B cell (primary cell): ENCODE measurements around the gene UNC13A. TPM values are rescaled to one million over a fixed set of nuclear protein-coding genes. Genes with fewer than 3 reads are reported as not detected.

ENCODE experiments used
- ATAC-seq: fragments of 200-7000 bp; cut with Tn5 transposase; one replicate; pipeline ENCODE4 v1.10.0; 2021; ENCODE audit warnings: low read depth, mild to moderate bottlenecking, moderate number of reproducible peaks, moderate library complexity
- CTCF ChIA-PET: fragments of 350-600 bp; sonication (Branson Sonifier 250); formaldehyde crosslinking; loops from one replicate; lab custom pipeline; 2021; ENCODE audit warnings: antibody characterized with exemption, inconsistent platforms; lab: Charles Lee
- POLR2A ChIA-PET: fragments of 350-600 bp; sonication (Branson Sonifier 250); formaldehyde crosslinking; loops from one replicate; lab custom pipeline; 2021; ENCODE audit warnings: antibody characterized with exemption; lab: Charles Lee
- DNase-seq: peaks from one replicate; pipeline ENCODE4 v3.0.0; 2013
- H2AFZ ChIP-seq: 2 replicates; pipeline ENCODE4 v1.6.1; 2012; ENCODE audit warnings: mild to moderate bottlenecking, low read depth, low read length; ENCODE audit not compliant: insufficient read depth, poor library complexity, severe bottlenecking
- H3K27ac ChIP-seq, 2 donors: 1 replicate in 1 of 2; 2 replicates in 1 of 2; pipeline ENCODE4 v1.5.1; 2012 to 2013; ENCODE audit warnings: low read length in 2 of 2, mild to moderate bottlenecking in 2 of 2, moderate library complexity in 1 of 2
- H3K27me3 ChIP-seq, 4 experiments: fragments of 200-600 bp in 1 of 4; sonication (generic) in 1 of 4; replicated peaks in 1 of 4; 1 replicate in 2 of 4; 2 replicates in 2 of 4; pipeline versions ENCODE4 v1.6.1 to v1.7.0; 2013 to 2016; ENCODE audit warnings: low read length in 3 of 4, mild to moderate bottlenecking in 2 of 4, mixed read lengths in 1 of 4, moderate library complexity in 1 of 4; ENCODE audit not compliant: insufficient read depth in 4 of 4, control insufficient read depth in 3 of 4; ENCODE audit errors: control extremely low read depth in 1 of 4
- H3K36me3 ChIP-seq, 2 experiments: replicated peaks in 1 of 2; 1 replicate in 1 of 2; 2 replicates in 1 of 2; pipeline versions ENCODE4 v1.6.1 to v1.7.1; 2013; ENCODE audit warnings: low read length in 1 of 2; ENCODE audit not compliant: insufficient read depth in 2 of 2, control insufficient read depth in 1 of 2; ENCODE audit errors: control extremely low read depth in 1 of 2, extremely low read depth in 1 of 2
- H3K4me1 ChIP-seq, 2 donors: fragments of 200-600 bp in 1 of 2; sonication (generic) in 1 of 2; 1 replicate in 1 of 2; 2 replicates in 1 of 2; pipeline versions ENCODE4 v1.5.1 to v1.6.1; 2013 to 2017; ENCODE audit warnings: low read length in 2 of 2; ENCODE audit not compliant: control insufficient read depth in 2 of 2, insufficient read depth in 2 of 2
- H3K4me2 ChIP-seq: replicated peaks from 2 replicates; pipeline ENCODE3; 2012; ENCODE audit warnings: mild to moderate bottlenecking, low read depth, low read length; ENCODE audit not compliant: poor library complexity, severe bottlenecking
- H3K4me3 ChIP-seq, 5 experiments: fragments of 200-600 bp in 1 of 5; sonication (generic) in 1 of 5; 1 replicate in 3 of 5; 2 replicates in 2 of 5; pipeline versions ENCODE4 v1.5.1 to v1.7.0; 2011 to 2016; ENCODE audit warnings: low read length in 4 of 5, mild to moderate bottlenecking in 4 of 5, low read depth in 2 of 5, control low read depth in 1 of 5, moderate library complexity in 1 of 5; ENCODE audit not compliant: insufficient read depth in 1 of 5; ENCODE audit errors: control extremely low read depth in 1 of 5, extremely low read depth in 1 of 5
- H3K79me2 ChIP-seq: fragments of 200-600 bp; sonication (generic); one replicate; pipeline ENCODE4 v1.6.0; 2016; ENCODE audit warnings: low read length; ENCODE audit not compliant: control insufficient read depth, insufficient read depth
- H3K9ac ChIP-seq: fragments of 200-600 bp; sonication (generic); 2 replicates; pipeline ENCODE4 v1.6.1; 2017; ENCODE audit warnings: mild to moderate bottlenecking, low read length, moderate library complexity
- H3K9me3 ChIP-seq, 3 donors: one replicate each; pipeline versions ENCODE4 v1.6.1 to v1.7.1; 2013; ENCODE audit warnings: low read length in 2 of 3; ENCODE audit not compliant: control insufficient read depth in 2 of 3, insufficient read depth in 1 of 3; ENCODE audit errors: control extremely low read depth in 1 of 3
- H4K20me1 ChIP-seq: 2 replicates; pipeline ENCODE4 v1.6.0; 2012; ENCODE audit warnings: mild to moderate bottlenecking, low read length; ENCODE audit not compliant: insufficient read depth, control insufficient read depth, poor library complexity, severe bottlenecking
- H3K27ac Mint-ChIP-seq: one replicate; pipeline ENCODE4 v1.8.0; 2021; ENCODE audit warnings: mixed read lengths
- H3K27me3 Mint-ChIP-seq: one replicate; pipeline ENCODE4 v1.8.0; 2021; ENCODE audit warnings: mixed read lengths
- H3K4me1 Mint-ChIP-seq: one replicate; pipeline ENCODE4 v1.8.0; 2021; ENCODE audit warnings: mixed read lengths
- H3K4me3 Mint-ChIP-seq: one replicate; pipeline ENCODE4 v1.8.0; 2021; ENCODE audit warnings: mixed read lengths
- H3K9me3 Mint-ChIP-seq: one replicate; pipeline ENCODE4 v1.8.0; 2022; ENCODE audit warnings: mixed read lengths; ENCODE audit not compliant: insufficient read depth
- EZH2 ChIP-seq: IDR thresholded peaks from 2 replicates; pipeline ENCODE4 v1.6.1; 2012; ENCODE audit warnings: borderline replicate concordance, low read depth, mild to moderate bottlenecking, moderate library complexity, low read length; ENCODE audit not compliant: insufficient read depth, poor library complexity, severe bottlenecking
- WGBS: methylation state at CpG from one replicate; pipeline ENCODE4 v1.1.5; 2013; ENCODE audit warnings: missing lambda C conversion rate; ENCODE audit not compliant: insufficient coverage; 5-methylcytosine and 5-hydroxymethylcytosine counted together
- intact Hi-C: fragments of 100-400 bp; cut with micrococcal nuclease; formaldehyde crosslinking; loops from one replicate; pipeline ENCODE4 v1.10.0; 2022
- polyA plus RNA-seq: library from polyadenylated mRNA; depleted of rRNA; stranded (reverse); fragments of >200 nt; gene quantifications from 2 replicates; pipeline ENCODE4 v1.2.3, GENCODE V29; 2012
- total RNA-seq, 2 donors: library from RNA; stranded (reverse); fragments of 120-200 nt in 1 of 2; gene quantifications; 1 replicate in 1 of 2; 2 replicates in 1 of 2; pipeline versions ENCODE4 v1.2.3 to v1.2.4, GENCODE V29; 2013 to 2022
- TF ChIP-seq, protein P1 (sequence below): fragments of 200-600 bp; IDR thresholded peaks from one replicate; pipeline ENCODE4 v1.8.0; 2022; ENCODE audit warnings: antibody characterized with exemption, mild to moderate bottlenecking

UNC13A gene
- total and polyA plus RNA-seq, 2 donors (not counting 1 experiment from before 2014, with no cell fraction given) = 0.10 TPM; not detected in 1

- no peak for DNase-seq
- intact Hi-C loops = no loop called here
- no peak for ATAC-seq
- 92% methylated on average over 47 of the region's 50 CpGs for WGBS
- H3K27ac ChIP-seq = no peak overlapping the region
- POLR2A ChIA-PET = no interaction called here
- no peaks in the 10 kb centered on the region for H4K20me1 ChIP-seq
- CTCF ChIA-PET = no interaction called here
- Mint-ChIP-seq H3K4me1 (no peaks in the 10 kb centered on the region), H3K27ac (no peak overlapping the region), H3K9me3 (no peaks in the 10 kb centered on the region), H3K27me3 (peaks cover 17% of the 10 kb centered on the region), H3K4me3 (no peak overlapping the region)
- H2AFZ ChIP-seq = no peak overlapping the region
- no peak for TF ChIP-seq EZH2
- TF ChIP-seq, protein P1, sequence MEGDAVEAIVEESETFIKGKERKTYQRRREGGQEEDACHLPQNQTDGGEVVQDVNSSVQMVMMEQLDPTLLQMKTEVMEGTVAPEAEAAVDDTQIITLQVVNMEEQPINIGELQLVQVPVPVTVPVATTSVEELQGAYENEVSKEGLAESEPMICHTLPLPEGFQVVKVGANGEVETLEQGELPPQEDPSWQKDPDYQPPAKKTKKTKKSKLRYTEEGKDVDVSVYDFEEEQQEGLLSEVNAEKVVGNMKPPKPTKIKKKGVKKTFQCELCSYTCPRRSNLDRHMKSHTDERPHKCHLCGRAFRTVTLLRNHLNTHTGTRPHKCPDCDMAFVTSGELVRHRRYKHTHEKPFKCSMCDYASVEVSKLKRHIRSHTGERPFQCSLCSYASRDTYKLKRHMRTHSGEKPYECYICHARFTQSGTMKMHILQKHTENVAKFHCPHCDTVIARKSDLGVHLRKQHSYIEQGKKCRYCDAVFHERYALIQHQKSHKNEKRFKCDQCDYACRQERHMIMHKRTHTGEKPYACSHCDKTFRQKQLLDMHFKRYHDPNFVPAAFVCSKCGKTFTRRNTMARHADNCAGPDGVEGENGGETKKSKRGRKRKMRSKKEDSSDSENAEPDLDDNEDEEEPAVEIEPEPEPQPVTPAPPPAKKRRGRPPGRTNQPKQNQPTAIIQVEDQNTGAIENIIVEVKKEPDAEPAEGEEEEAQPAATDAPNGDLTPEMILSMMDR = no peak
- H3K9ac ChIP-seq = no peak overlapping the region
- H3K4me1 ChIP-seq = no peaks in the 10 kb centered on the region
- H3K4me3 ChIP-seq = no peak overlapping the region
- H3K9me3 ChIP-seq = peaks cover 0 to 12% (median 0%) of the 10 kb centered on the region in 3 donors
- H3K36me3 ChIP-seq = no peaks in the 10 kb centered on the region
- H3K27me3 ChIP-seq = peaks cover 0 to 22% (median 2%) of the 10 kb centered on the region in 4 experiments
- H3K79me2 ChIP-seq = no peaks in the 10 kb centered on the region
- H3K4me2 ChIP-seq = no peak overlapping the region
These were observed 40.8 kb downstream of the UNC13A start for GRCh38 chr19:17647071-17648020.

GRCh38 chr19:17646441-17646840, 41.7 kb downstream of the UNC13A start:
- Histone ChIP-seq H3K4me1 (no peaks in the 10 kb centered on the region), H3K27me3 (peaks cover 0 to 21% (median 2%) of the 10 kb centered on the region in 4 experiments), H3K9ac (no peak overlapping the region), H3K4me3 (no peak overlapping the region), H3K79me2 (no peaks in the 10 kb centered on the region), H3K36me3 (no peaks in the 10 kb centered on the region), H3K4me2 (no peak overlapping the region), H3K27ac (no peak overlapping the region), H2AFZ (no peak overlapping the region), H3K9me3 (peaks cover 0 to 12% (median 0%) of the 10 kb centered on the region in 3 donors), H4K20me1 (no peaks in the 10 kb centered on the region)
- ChIA-PET CTCF (no interaction called here), POLR2A (no interaction called here)
- DNase-seq (no peak), ATAC-seq (no peak)
- WGBS = 71% methylated on average over 7 of the region's 8 CpGs
- TF ChIP-seq EZH2 = no peak
- no peaks in the 10 kb centered on the region for H3K9me3 Mint-ChIP-seq
- intact Hi-C loops = no loop called here
- H3K4me3 Mint-ChIP-seq = no peak overlapping the region
- H3K27me3 Mint-ChIP-seq = peaks cover 17% of the 10 kb centered on the region
- H3K27ac Mint-ChIP-seq = no peak overlapping the region
- no peaks in the 10 kb centered on the region for H3K4me1 Mint-ChIP-seq
